Right kidney (tissue), 1 donor: ENCODE results near the gene REEP5.
"Not testable (repeated sequence)": the region's sequence is repeated elsewhere in the genome, so short reads cannot be mapped to it uniquely, and the experiment has no call there.

Experiments used
- DNase-seq: peaks from one replicate; pipeline ENCODE4 v3.0.0-alpha.2; 2016

The REEP5 gene

DNA sequence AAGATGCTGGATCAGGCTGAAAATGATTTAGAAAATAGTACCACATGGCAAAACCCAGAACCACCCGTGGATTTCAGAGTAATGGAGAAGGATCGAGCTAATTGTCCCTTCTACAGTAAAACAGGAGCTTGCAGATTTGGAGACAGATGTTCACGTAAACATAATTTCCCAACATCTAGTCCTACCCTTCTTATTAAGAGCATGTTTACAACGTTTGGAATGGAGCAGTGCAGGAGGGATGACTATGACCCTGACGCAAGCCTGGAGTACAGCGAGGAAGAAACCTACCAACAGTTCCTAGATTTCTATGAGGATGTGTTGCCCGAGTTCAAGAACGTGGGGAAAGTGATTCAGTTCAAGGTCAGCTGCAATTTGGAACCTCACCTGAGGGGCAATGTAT, 30.0 kb downstream of the REEP5 start:
- not testable (repeated sequence) for DNase-seq

DNA sequence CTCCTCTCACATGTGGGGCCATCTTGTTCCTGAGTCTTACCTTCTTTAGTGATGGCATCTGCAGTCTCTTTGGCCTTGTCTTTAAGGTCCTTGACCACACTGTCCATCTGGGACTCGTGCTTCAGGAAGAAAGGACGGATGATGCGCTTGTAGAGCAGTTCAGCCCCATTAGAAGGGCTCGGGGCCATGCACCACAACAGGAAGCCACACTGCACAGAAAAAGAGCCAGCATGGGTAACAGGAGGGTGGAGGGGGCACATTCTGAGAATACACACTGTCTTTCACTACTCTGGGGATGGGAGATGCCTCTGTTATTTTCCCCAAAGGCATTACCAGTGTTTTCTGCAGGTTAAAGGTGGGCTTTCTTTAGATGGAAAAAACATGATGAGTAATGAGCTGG, 35.1 kb downstream of the REEP5 start:
- DNase-seq, result no peak

DNA sequence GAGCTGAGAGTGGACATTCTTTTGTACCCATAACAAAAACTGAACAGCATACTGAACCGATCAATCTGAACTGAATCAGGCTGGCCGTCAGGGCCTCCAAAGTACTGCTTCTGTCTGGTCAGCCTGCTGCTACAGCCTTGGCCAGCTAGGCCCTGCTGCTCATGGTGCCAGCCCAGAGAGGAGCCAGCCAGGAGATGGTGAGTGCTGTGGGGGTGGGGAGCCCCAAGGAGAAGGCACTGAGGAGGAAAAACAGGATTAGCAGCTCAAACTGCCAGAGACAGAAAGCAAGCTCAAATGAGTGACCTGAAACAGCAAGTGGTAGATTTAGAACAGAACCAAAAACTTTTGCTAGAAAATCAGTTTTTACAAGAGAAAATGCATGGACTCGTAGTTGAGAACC, 37.0 kb downstream of the REEP5 start:
- no peak for DNase-seq

DNA sequence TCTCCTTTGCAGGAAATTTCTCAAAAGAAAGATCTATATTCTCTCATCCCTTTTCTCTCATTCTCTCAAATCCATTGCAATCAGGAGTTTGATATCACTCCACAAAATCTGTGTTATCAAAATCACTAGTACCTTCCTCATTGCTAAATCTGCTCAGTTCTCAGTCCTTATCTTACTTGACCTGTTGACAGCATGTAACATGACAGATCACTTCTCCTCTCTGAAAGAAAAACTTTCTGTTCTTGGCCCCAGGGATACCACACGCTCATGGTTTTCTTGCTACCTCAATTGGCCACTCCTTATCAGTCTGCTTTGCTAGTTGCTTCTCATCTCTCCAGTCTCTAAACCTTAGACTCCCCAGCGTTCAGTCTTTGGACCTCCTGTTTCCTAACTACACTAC, 38.8 kb downstream of the REEP5 start:
- DNase-seq, result no peak

DNA sequence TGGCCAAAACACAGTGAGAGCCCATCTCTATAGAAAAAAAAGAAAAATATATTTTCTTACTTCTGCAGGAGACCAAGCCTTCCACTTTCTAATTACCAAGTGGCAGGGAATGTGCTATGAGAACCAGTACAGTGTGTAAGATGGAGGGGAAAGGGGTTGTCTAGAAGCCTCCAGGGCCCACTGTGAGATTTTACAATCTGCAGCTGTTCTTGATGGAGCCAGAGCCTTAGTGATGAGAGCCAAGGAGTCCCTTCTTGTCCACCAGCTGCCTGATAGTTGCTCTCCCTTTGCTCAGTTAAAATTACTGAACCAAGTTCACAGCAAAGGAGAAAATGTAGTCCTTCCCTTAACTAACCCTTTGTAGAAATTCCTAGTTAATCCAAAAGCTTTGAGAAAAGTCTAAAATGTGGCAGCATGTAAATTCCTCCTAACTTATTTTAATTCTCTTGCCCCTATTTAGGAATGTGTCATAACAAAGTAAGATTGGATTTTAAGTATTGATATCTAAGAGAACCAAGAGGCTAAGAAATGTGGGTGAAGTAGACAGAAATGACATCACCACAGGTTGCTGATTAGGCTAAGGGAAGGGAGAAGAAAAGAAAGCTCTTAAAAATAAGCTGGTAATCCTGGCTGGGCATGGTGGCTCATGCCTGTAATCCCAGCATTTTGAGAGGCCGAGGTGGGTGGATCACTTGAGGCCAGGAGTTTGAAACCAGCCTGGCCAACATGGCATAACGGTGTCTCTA, 41.6 kb downstream of the REEP5 start:
- DNase-seq, result no peak

DNA sequence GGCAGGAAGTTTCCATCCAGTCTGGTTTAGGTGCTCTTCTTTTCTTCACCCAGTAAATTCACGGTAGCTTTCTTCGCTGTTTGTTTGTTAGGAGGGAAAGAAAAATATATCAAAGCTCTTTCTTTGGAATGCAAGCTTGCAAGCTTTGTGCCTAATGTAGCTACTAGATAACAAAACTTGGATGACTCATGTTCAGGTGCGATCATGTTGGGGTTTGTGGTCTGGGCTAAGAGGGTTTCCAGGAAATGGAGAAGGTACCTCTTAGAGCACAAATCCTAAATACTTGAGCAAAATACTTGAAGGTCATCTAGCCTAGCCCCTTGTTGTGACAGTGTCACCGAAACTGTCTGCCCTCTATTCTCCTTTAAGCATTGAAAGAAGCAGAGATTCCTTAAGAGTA, 43.3 kb downstream of the REEP5 start:
- no peak for DNase-seq

DNA sequence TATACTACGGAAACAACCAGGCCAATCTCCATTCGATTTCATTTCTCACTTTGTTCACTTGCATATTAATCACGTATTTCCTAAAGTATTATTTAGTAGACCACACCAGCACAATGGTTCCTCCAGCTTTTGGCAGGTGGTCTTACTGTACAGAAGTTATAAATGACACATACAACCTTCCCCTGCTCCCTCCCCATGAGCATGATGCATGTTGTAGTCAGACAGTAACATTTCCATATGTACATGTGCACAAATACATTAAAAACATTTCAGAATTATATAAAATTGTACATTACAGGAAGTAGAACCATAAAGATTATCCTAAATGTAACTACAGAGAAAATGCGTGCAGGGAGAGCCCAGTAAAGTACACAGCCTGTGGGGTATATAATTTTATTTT, 43.9 kb downstream of the REEP5 start:
- no peak for DNase-seq

DNA sequence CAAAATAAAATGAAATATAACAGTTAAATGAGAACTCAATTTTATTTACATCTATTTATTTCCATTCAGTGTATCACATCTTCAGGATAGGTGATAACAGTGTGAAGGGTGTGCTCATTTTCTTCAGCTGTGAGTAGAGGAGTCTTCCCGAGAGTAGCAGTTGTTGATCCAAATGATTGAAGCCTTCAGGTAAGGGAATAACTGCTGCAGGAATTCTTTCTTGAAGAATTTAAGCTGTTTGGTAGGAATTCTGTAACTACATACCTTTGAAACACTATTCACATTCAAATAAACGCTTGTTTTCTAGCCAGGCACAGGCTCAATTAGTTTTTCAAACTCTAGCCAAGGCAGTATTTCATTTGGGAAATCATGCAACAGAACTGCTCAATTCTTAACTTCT, 45.7 kb downstream of the REEP5 start:
- DNase-seq, result no peak

DNA sequence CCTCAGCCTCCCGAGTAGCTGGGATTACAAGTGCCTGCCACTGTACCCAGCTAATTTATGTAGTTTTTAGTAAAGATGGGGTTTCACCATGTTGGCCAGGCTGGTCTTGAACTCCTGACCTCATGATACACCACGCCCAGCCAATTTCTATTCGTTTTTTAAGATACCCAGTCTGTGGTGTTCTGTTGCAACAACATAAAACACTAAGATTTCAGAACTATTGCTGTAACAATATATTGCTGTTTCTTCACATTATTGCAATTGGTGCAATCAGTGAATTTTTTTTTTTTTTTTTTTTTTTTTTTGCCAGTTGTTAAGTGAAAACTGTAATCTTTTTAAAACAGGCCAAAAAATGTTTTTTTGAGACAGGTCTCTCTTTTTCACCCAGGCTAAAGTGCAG, 51.1 kb downstream of the REEP5 start:
- DNase-seq, result no peak

DNA sequence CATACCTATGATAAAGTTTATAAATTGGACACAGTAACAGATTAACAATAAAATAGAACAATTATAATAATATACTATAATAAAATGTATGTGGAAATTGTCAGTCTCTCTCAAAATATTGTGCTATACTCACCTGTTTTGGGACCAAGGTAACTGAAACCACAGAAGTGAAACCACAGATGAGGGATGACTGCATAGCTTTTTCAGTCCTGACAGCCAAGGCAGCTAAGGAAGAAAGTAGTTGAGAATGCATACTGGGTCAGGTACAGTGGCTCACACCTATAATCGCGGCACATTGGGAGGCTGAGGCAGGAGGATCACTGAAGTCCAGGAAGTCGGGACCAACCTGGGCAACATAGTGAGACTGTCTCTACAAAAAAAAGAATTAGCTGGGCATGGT, 52.1 kb downstream of the REEP5 start:
- no peak for DNase-seq

DNA sequence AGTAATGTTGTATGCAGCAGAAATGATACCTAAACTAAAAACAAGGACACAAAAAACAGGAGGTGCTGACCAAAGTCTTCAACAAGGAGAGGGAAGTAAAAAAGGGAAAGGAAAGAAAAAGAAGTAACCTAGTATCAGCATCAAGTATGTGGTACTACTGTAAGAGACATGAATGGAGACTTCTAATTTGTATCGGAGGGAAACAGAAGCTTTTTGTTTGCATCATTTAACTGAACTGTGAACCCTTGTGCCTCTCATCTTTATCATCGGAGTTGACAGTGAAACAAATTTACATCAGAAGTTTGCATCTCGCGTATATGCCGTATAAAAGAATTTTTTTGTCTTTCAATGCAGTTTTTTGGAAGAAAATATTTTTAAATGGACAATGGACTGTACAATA, 54.6 kb downstream of the REEP5 start:
- DNase-seq, result no peak

DNA sequence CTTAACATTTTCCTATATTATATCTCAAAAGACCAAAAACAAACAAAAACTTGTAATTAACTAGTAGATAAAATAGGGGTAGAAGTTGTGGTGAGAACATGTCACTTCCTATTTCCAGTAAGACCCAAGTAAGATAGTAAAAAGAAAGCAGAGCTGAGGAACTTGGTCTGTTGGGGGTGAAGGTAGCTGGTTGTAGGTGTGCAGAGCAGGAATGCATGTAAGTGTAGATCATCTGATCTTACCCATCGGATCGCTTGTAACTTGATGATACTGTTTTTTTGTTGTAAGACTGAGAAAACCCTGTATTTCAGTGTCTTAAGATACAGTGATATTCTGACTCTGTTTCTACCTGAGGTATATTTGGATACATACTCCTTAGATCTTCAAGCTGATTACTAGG, 55.3 kb downstream of the REEP5 start:
- no peak for DNase-seq

DNA sequence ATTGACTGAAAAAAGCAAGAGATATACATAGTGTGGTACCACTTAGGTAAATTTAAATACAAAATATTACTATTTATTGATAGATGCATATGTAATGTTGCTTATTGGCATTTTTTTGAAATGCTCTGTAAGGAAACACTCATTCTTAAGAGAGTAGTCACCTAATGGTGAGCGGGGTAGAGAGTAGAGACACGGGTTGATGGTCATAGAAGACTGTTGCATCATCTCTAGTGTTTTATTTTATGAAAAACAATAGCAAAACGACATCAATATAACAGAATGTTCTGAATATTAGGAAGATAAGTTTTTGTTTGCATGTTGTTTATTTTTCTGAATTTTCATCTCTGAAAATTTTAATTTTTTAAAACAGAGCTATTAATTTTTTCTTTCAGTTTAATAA, 56.9 kb downstream of the REEP5 start:
- no peak for DNase-seq

DNA sequence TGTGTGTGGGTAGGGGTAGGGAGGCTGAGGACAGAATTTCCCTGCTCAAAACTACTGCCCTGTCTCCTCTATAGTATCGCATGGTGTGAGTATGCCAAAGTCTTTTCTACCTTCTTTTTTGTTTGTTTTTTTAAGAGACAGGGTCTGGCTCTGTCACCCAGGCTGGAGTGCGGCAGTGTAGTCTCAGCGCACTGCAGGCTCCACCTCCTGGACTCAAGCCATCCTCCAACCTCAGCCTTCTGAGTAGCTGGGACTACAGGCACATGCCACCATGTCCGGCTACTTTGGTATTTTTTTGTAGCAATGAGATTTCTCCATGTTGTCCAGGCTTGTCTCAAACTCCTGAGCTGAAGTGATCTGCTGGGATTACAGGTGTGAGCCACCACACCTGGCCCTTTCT, 58.5 kb downstream of the REEP5 start:
- DNase-seq, result no peak

DNA sequence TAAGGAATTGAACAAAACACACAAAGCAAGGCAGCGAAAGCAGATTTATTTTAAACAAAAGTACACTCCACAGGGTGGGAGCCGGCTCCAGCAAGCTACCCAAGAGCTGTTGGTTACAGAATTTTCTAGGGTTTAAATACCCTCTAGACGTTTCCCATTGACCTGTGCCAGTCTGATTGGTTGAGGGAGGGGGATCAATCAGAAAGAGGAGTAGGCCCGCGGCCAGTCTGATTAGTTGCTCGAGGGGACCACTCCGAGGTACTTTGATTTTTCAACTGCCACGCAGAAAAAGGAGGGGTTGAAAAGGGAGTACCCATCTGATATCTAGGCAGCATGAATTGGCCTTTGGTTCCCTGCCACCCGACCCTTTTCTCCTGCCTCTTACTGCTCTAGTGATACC, 59.9 kb downstream of the REEP5 start:
- no peak for DNase-seq

DNA sequence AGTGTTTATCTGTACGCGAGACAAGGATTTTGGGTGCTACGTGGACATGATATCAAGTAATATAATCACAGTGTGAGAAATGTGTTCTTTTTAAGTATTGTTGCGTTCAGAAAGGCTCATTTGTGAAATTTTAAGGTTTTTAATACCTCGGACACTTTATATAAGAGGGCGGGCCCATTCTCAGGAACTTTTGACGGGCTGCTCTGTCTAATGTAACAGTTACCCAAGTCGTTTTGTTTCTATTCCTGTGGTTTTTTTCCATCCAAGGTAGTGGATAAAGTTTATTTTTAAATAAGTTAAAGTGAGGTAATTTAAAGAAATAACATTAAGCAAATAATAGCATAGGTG, 60.4 kb downstream of the REEP5 start:
- no peak for DNase-seq

DNA sequence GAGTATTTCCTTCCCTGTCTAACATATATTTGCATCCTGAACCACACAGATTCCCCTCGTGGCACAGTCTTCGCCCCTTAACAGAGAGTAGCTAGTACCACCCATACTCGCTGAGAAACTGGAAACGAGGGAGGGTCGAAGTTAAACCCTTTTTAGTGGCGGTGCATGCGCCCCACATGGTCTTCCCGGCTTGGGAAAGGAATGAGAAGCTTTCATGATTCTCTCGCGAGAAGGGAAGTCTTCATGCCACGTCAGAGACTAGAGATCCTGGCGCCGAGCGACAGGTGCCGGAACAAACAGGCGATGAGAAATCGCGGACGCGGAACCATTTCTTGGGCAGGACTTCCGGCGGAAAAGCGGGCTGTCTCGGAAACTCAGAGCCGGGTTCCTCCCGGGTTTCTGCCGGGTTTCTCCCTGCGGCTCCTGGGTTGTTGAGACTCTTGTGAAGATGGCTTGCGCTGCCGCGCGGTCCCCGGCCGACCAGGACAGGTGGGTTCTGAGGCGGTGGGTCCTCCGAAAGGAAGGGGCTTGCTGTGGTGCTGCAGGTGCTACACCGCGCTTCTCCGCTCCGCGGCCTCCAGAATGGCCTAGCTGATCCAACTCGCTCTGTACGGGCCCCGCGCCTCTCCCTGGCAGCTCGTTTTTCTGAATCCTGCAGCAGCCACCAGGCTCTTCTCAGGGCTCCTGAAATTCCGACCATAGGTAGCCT, 60.9 kb downstream of the REEP5 start, which contains the start of gene SRP19:
Gene SRP19 (plus strand): TSS at position 359 of the 709 bp plus-strand sequence. CDS start 90 bp downstream, at position 449.
- peak; percentile 88 for DNase-seq

DNA sequence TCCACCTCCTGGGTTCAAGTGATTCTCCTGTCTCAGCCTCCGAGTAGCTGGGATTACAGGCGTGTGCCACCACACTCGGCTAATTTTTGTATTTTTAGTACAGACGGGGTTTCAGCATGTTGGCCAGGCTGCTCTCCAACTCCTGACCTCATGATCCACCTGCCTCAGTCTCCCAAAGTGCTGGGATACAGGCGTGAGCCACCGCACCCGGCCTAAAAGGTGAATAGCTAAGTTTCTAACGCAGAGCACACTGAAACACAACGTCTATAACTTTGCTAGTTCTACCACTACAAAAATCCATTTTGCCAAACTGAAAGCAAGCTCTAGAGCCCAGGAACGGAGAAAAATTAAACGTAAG, 61.5 kb downstream of the REEP5 start:
- not testable (repeated sequence) for DNase-seq

DNA sequence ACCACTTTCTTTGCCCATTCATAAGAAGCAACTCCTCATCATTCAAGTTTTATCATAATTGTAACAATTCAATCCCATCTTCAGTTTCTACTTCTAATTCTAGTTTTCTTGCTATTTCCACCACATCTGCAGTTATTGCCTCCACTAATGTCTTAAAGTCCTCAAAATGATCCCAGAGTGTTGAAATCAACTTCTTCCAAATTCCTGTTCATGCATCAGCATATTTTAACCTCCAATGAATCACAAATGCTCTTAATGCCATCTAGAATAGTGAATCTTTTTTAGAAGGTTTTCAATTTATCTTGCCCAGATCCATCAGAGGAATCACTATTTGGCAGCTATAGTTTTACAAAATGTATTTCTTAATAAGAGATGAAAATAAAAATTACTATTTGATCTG, 64.2 kb downstream of the REEP5 start:
- DNase-seq, result no peak

DNA sequence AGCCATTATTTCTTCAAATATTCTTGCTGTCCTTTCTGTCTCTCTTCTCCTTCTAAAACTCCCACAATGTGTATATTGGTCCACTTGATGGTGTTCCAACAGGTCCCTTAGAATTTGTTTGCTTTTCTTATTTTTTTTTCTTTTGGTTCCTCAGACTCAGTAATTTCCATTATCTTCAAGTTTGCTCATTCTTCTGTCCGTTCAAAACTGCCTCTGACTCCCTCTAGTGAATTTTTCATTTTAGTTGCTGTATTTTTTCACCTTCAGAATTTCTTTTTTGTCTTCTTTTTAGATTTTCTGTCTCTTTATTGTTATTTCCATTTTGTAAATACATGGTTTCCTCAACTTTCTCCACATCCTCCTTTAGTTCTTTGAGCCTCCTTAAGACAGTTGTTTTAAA, 67.4 kb downstream of the REEP5 start:
- DNase-seq, result no peak

DNA sequence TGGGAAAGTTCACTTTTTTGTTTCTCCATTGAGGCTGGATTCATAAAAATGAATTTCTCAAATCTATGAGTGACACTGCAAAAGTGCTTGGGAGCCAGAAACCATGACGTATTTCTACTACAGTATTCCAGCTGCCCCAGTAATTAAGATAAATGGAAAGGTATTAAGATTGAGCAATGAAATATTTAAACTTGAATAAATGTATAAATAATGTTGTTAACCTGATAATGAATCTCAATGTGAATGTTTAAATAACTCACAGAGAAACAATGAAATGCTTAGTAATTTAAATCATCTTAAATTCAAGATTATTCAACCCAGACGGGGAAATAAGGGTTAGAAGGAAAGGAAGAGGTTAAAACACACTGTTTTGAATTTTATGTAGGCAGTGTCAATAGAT, 72.1 kb downstream of the REEP5 start:
- no peak for DNase-seq

DNA sequence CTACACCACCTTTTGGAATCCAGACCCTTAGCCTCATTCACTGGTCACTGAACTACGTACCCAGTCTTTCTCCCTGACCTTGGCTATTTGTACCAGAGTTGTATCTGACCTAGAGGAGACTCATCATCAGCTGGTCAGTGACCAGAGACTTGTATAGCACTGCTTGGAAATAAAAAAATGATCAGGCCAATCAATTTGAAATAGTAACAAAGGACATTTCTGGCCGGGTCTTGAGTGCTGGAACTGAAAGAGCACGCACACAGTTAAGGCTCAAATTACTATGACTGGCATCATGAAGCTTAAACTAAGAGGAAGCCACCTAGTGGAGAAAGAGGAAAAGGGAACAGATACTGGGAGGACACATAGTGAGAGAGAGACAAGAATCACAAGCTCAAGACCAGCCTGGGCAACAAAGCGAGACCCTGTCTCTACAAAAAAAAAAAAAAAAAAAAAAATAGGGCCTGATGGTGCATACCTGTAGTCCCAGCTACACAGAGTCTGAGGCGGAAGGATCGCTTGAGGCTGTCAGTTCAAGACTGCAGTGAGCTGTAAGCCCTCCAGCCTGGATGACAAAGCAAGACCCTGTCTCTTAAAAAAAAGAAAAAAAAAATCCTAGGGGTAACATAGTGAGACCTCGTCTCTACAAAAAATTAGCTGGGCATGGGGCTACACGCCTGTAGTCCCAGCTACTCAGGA, 73.8 kb downstream of the REEP5 start:
- DNase-seq, result peak; percentile 26

DNA sequence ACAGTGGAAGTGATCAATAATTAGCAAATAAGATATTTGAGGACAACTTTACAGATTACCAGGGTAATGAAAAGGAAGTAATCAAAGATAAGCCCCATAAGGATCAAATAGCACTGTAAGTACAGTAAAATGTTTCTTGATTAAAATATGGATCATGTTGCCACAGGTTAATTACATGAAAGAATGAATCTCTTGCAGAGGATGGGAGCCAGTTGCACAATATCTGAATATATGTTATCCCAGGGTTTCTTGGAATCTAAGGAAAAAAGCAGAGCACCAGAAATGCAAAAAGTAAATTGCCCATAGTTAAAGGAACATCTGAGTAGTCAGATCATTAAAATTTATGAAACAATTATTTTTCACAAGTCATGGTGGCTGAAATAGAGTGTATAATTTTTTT, 74.7 kb downstream of the REEP5 start:
- no peak for DNase-seq

DNA sequence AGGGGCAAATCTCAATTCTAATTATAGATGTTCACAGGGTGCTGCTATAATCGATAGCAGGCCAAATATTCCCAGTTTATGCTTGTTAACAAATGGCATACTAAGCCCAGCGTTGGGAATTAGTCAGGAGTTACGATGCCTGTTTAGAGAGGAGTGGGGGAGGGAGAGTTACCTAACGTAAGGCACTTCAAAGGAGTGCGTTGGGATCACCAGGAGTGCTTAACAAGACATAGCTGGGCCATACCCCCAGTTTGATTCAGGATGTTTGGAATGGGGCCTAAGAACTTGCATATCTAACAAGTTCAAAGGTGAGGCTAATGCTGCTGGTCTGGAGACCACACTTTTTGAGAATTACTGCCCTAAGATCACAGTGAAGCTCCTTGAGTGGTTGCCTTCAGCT, 75.5 kb downstream of the REEP5 start:
- DNase-seq, result no peak
